Stimulated activated CD8-positive, alpha-beta memory T cell treated with anti-CD3 and anti-CD28 coated beads, Interleukin-7, amount 100 ng/mL, for 48 hours (primary cell): ENCODE results near the gene PNPLA7.
"Not testable (repeated sequence)": the region's sequence is repeated elsewhere in the genome, so short reads cannot be mapped to it uniquely, and the experiment has no call there.

Experiments
- DNase-seq, 2 donors: peaks; one replicate each; pipeline ENCODE4 v3.0.0-alpha.2; 2020; ENCODE audit warnings: low read depth in 1 of 2; ENCODE audit errors: extremely low read depth in 1 of 2

The PNPLA7 gene

GRCh38 chr9:137550231-137550621 is at the start of gene PNPLA7:
PNPLA7 (minus strand) TSS chr9:137550402; CDS start chr9:137550197, 205 bp downstream.
- no peak for DNase-seq

GRCh38 chr9:137598943-137599342 is 48.7 kb upstream of the PNPLA7 start:
- DNase-seq = no peak

DNA sequence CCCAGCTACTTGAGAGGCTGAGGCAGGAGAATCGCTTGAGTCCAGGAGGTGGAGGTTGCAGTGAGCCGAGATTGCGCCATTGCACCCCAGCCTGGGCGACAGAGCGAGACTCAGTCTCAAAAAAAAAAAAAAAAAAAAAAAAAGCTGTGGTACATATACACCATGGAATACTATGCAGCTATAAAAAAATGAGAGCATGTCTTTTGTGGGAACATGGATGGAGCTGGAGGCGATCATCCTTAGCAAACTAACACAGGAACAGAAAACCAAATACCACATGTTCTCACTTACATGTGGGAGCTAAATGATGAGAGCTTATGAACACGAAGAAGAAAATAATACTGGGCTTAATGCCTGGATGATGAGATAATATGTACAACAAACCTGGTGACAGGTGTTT is 46.4 kb upstream of the PNPLA7 start:
- DNase-seq = not testable (repeated sequence)

- no peak for DNase-seq
Measured at GRCh38 chr9:137593176-137593575, 43.0 kb upstream of the PNPLA7 start.

DNA sequence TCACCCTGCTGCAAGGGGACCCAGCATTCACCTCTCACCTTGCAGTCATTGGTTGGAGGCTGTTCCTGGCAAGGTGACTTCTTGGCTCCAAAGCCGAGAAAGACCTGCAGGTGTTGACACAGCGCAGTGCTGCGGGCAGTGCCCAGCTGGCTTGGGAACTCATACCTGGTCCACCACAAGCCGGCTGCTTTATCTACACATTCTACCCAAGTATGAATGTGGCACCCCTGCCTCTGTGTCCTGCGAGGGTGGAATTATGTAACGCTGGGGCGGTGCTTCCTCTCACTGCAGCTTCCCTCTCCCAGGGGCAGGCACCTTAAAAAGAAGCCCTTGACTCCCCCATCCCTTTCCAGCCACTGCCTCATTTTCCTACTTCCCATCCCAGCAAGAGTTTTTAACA is 42.6 kb upstream of the PNPLA7 start:
- no peak for DNase-seq

DNA sequence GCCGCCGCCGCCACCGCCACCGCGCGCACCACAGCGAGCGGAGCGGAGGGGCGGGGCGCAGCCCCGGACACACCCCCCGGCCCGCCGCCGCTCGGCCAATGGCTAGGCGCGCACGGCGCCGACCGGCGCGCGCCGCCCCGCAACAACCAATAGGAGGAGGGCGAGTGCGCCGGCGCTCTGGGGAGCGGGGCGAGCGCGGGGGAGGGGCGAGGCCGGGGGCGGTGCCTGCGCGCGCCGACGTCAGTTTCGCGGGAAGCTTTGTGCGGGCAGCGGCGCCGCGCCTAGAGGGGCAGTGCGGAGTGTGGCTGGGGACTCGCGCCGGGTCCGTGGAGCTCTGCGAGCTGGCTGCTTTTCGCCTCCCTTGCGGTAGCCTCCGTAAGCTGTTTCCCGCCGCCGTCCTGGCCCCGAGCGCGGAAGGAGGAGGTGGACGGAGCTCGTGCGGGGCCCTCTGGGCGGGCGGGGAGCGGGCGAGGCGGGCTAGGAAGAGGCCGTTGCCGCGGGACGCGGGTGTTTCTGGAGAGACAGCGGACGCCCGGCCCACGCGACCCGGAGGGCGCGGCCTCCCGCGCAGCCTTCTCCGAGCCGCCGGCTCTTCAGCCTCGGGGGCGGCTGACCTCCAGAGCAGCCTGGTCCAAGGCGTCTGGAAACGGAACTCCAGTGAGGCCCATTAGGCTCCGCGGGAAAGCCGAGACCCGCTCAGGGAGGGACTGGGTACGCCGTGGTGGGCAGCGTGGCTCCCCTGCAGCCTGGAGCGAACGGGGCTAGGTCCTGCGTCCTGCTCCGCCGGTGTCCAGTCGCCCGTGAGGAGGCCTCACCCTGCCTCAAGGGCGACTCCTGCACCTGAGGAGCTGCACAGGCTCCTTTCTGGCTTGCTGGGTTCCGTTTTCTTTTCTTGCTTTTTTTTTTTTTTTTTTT is 40.5 kb upstream of the PNPLA7 start, which contains the start of gene ZMYND19:
Gene ZMYND19 (minus strand): TSS at position 44 of the 915 bp plus-strand sequence. CDS start 249 bp downstream, outside the sequence.
- peak; percentile 68 to 85 for DNase-seq

GRCh38 chr9:137590123-137590468 is 39.9 kb upstream of the PNPLA7 start:
- no peak for DNase-seq

DNA sequence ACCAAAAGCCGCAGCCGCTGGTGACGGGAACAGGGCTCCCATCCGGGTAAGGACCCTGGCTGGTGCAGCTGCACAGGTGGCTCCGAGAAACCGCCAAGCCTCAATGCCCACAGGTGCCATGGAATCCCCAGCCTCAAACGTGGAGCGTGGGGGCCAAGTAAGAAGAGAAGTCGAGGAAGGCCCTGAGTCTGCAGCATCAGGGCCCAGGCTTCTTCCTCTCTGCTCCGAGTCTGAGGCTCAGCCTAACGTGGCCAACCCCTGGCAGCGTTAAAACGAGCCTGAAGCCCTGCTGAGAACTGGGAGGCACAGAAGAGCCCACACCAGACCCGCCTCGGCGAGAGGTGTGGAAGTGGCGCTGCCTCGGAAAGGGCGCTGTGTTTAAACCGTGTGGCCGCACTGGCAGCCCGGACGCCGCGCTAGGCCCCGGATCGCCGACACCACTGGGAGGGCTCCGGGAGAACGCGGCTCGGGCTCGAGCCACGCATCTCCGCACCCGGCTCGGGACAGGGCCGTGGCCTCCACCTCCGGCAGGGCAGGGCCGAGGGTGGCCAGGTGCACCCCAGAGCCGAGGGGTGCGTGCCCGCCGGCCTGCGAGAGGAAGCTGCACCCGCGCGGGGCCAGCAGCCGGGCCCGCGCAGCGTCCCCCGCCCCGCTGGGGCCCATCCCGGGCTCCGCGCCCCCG is 39.4 kb upstream of the PNPLA7 start:
- no peak for DNase-seq

GRCh38 chr9:137588891-137589290 is 38.7 kb upstream of the PNPLA7 start:
- no peak for DNase-seq

GRCh38 chr9:137588311-137588710 is 38.1 kb upstream of the PNPLA7 start:
- no peak for DNase-seq

GRCh38 chr9:137586854-137587253 is 36.7 kb upstream of the PNPLA7 start:
- DNase-seq = no peak

DNA sequence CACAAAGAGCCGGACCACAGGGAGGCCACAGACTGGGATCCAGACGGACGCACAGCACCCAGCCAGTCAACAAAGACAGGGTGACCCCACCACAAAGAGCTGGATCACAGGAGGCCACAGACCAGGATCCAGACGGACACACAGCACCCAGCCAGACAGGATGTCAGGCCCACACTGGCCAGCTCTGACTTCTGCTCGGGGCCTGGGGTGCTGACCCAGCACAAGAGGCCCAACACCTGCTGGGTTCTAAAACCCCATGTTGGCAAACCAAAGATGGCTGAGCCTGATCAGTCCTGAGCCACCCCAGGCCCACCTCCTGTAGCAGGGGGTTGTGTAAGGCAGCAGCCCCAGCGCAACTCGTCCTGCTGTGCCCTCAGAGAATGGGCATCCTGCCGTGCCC is 33.8 kb upstream of the PNPLA7 start:
- DNase-seq = no peak

DNA sequence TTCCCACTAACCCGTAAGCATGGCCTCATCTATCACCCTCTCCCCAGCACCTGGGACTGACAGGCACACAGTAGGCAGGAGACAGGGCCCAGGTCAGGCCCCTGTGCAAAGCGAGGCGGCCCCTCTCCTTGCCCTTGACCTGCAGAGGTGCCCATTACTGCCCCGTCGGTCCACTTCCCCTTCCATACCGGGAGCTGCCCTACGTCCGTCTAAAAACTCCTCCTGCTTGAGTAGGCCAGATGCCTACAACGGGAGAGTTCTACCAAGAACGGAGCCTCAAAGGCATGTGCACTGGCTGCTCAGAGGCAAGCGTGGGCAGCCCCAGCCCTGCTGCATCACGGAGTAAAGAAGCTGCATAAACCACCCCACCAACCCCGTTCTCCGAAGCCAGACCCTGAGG is 33.1 kb upstream of the PNPLA7 start:
- no peak for DNase-seq

DNA sequence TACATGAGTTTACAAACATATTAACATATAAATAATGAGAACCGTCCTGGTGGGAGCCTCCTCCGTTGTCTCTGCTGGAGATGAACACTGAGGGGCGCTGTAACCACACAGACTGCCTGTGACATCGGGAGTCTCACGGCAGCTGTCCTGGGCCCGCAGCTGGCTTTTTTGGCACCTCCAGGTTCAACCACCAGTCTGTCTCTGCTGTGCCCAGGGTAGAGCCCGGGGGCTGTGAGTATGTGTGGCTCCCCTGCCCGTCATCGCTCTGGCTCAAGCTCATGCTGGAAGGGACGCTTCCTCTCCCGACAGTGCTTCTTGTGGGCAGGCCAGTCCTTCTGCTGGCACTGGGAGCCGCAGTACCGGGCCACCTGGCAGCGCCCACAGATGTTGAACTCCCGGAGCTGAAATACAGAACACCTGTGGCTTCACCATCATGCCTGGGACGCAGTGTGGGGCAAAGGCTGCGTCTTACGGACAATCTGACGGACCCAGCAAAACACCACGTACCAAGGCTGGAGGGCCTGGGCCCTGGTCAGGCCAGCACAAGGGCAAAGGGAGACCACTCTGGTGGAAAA is 32.2 kb upstream of the PNPLA7 start:
- no peak for DNase-seq

- no peak for DNase-seq
Measured at GRCh38 chr9:137581361-137582285, 31.4 kb upstream of the PNPLA7 start.

DNA sequence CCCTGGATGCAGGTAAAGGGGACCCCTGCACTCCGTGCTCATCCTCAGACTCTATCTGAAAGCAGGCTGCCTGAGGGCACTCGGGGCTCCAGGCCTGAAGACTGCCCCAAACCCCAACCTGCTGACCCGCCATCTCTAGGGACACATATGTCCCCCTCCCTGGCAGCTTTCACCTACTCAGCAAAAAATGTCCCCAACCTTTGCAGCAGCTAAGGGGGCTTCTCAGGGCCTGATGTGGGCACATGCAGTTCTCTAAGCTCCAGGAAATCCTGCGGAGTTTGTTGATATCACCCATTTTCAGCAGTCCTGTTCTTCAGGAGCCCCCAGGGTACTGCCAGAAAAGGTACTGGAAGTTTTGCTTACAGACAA is 30.7 kb upstream of the PNPLA7 start:
- no peak for DNase-seq

DNA sequence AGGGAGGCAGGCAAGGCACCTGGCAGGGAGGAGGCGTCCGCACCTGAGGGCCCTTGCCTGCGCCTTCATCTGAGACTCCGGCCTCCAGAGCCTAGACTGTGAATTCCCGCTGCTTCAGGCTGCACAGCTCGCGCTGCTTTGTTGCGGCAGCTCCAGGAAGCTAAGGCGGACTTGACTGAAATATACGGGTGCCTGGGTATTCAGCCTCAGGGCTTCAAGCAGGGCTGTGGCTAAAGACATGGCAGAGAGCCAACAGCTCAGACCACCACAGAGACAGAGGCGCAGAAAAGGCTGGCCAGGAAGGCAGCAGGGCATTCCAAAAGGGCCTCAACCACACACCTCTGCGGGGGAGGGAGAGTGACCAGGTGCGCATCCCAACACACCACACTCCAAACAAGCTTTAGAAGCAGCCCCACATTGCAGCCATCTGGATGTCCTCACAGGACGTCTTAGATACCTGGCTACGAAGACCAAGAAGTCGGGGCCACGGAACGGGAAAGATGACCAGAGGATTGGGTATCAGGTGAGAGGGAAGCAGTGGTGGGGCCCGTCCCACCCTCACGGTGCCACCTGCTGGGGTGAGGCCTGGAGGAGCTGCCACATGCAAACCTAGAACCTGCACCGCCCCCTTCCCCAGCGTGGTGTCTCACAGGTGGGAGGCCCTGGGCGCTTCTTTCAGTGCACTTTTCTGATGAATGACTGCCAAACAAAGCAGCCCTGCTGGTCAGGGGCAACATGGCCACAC is 30.2 kb upstream of the PNPLA7 start:
- no peak for DNase-seq

DNA sequence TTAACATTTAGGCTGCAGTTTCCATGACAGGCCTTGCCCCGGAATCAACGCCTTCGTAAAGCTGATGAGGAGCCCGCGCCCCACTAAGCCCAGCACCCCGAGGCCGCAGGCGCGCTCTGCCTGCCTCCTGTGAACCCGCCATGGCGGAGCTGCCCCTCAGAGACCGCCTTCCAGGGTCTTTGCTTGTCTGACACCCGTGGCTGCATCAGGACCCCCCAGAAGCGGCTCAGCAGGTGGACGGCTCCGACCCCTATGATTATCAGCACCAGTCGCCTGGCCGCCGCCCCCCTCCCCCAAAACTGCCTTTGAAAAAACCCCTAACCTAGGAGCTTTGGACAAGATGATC is 29.0 kb upstream of the PNPLA7 start:
- no peak for DNase-seq

GRCh38 chr9:137578518-137579258 is 28.5 kb upstream of the PNPLA7 start, which contains the start of gene DPH7:
DPH7 (minus strand) TSS chr9:137578925; CDS start chr9:137578777, 148 bp downstream.
- DNase-seq = peak; percentile 92 to 93
